WTC11 (cell line): ENCODE measurements around the gene NR1D1. TPM values are rescaled to one million over a fixed set of nuclear protein-coding genes. Genes with fewer than 3 reads are reported as not detected.

Source experiments
- ATAC-seq: fragments of 200-7000 bp; cut with Tn5 transposase; 2 replicates; pipeline ENCODE4 v1.10.0; 2021; ENCODE audit warnings: mild to moderate bottlenecking, moderate library complexity
- CTCF ChIA-PET: fragments of 300-600 bp; sonication (Branson Sonifier 250); formaldehyde crosslinking; loops from one replicate; lab custom pipeline; 2021; ENCODE audit warnings: antibody characterized with exemption; lab: Charles Lee
- POLR2A ChIA-PET: fragments of 350-600 bp; sonication (Branson Sonifier 250); formaldehyde crosslinking; loops from one replicate; lab custom pipeline; 2021; ENCODE audit warnings: antibody characterized with exemption; lab: Charles Lee
- DNase-seq: peaks from one replicate; pipeline ENCODE4 v3.0.0; 2021; ENCODE audit warnings: low spot score
- H3K27ac Mint-ChIP-seq: 2 replicates; pipeline ENCODE4 v1.8.0; 2021; ENCODE audit warnings: mixed read lengths
- H3K27me3 Mint-ChIP-seq: 2 replicates; pipeline ENCODE4 v1.8.0; 2021; ENCODE audit warnings: low read depth, mild to moderate bottlenecking, moderate library complexity, mixed read lengths
- H3K36me3 Mint-ChIP-seq: 2 replicates; pipeline ENCODE4 v1.8.0; 2021; ENCODE audit warnings: mixed read lengths
- H3K4me1 Mint-ChIP-seq: 2 replicates; pipeline ENCODE4 v1.8.0; 2022; ENCODE audit warnings: mixed read lengths
- H3K4me3 Mint-ChIP-seq: 2 replicates; pipeline ENCODE4 v1.8.0; 2021; ENCODE audit warnings: mild to moderate bottlenecking, moderate library complexity, mixed read lengths
- H3K9me3 Mint-ChIP-seq: 2 replicates; pipeline ENCODE4 v1.8.0; 2021; ENCODE audit warnings: mixed read lengths
- ESRRA ChIP-seq: sonication (generic); formaldehyde crosslinking; IDR thresholded peaks from 2 replicates; pipeline ENCODE4 v1.8.1; 2022; ENCODE audit warnings: mild to moderate bottlenecking, missing genetic modification reagents, borderline replicate concordance
- FOXP1 ChIP-seq: sonication (generic); formaldehyde crosslinking; IDR thresholded peaks from 2 replicates; pipeline ENCODE4 v1.8.0; 2022; ENCODE audit warnings: missing genetic modification reagents, mild to moderate bottlenecking, moderate library complexity, borderline replicate concordance
- HMGA2 ChIP-seq: fragments of 250-450 bp; sonication (Bioruptor Pico); IDR thresholded peaks from 2 replicates; pipeline ENCODE4 v1.4.0; 2021; ENCODE audit warnings: mild to moderate bottlenecking, moderate library complexity
- MYBL2 ChIP-seq: sonication (generic); formaldehyde crosslinking; IDR thresholded peaks from 2 replicates; pipeline ENCODE4 v1.8.1; 2023; ENCODE audit warnings: mild to moderate bottlenecking, moderate library complexity, missing genetic modification reagents
- STAT6 ChIP-seq: sonication (generic); formaldehyde crosslinking; conservative IDR thresholded peaks from 2 replicates; pipeline ENCODE4 v1.8.1; 2023; ENCODE audit warnings: mild to moderate bottlenecking, low read depth, missing genetic modification reagents, moderate library complexity
- TEAD4 ChIP-seq: sonication (generic); formaldehyde crosslinking; IDR thresholded peaks from 2 replicates; pipeline ENCODE4 v1.8.0; 2022; ENCODE audit warnings: mild to moderate bottlenecking, missing genetic modification reagents
- TP53 ChIP-seq: sonication (generic); formaldehyde crosslinking; IDR thresholded peaks from 2 replicates; pipeline ENCODE4 v1.8.1; 2023; ENCODE audit warnings: mild to moderate bottlenecking, missing genetic modification reagents
- ZMAT4 ChIP-seq: fragments of 250-450 bp; sonication (Bioruptor Pico); IDR thresholded peaks from 2 replicates; pipeline ENCODE4 v1.9.0; 2021; ENCODE audit warnings: mild to moderate bottlenecking
- ZNF512 ChIP-seq: sonication (generic); formaldehyde crosslinking; IDR thresholded peaks from 2 replicates; pipeline ENCODE4 v1.8.1; 2022; ENCODE audit warnings: missing genetic modification reagents, borderline replicate concordance
- ZNF671 ChIP-seq: fragments of 250-450 bp; sonication (Bioruptor Pico); IDR thresholded peaks from 2 replicates; pipeline ENCODE4 v1.8.0; 2021; ENCODE audit warnings: mild to moderate bottlenecking
- total RNA-seq: library from RNA; stranded (reverse); gene quantifications from 3 replicates; pipeline ENCODE4 v1.2.3, GENCODE V29; 2021
- TF ChIP-seq, protein P1 (sequence below): sonication (generic); formaldehyde crosslinking; IDR thresholded peaks from 2 replicates; pipeline ENCODE4 v1.8.1; 2023; ENCODE audit warnings: mild to moderate bottlenecking, missing genetic modification reagents
- TF ChIP-seq, protein P2 (sequence below): fragments of 200-600 bp; IDR thresholded peaks from 2 replicates; pipeline ENCODE4 v1.8.0; 2022; ENCODE audit warnings: antibody characterized with exemption
- TF ChIP-seq, protein P3 (sequence below): fragments of 250-450 bp; sonication (Bioruptor Pico); IDR thresholded peaks from 2 replicates; pipeline ENCODE4 v1.9.0; 2021; ENCODE audit warnings: mild to moderate bottlenecking, borderline replicate concordance

The NR1D1 gene
- total RNA-seq, 1 experiment from 2014 or later, result 5.6 TPM

GRCh38 chr17:40064971-40065768 is 35.2 kb downstream of the NR1D1 start:
- ATAC-seq (no peak), DNase-seq (no peak)
- Mint-ChIP-seq H3K27ac (no peak overlapping the region), H3K27me3 (peaks cover 29% of the 10 kb centered on the region), H3K9me3 (no peaks in the 10 kb centered on the region), H3K4me3 (peak overlapping the region; percentile 86), H3K4me1 (peaks cover 73% of the 10 kb centered on the region), H3K36me3 (no peaks in the 10 kb centered on the region)
- CTCF ChIA-PET, result interaction anchor here (0.6 to 11.2 kb wide), 15 partner anchors 8 to 485 kb away, joined by 3 to 252 read pairs (median 5); partner anchors contain the start of genes MED24 and WIPF2
- TF ChIP-seq, protein P1, sequence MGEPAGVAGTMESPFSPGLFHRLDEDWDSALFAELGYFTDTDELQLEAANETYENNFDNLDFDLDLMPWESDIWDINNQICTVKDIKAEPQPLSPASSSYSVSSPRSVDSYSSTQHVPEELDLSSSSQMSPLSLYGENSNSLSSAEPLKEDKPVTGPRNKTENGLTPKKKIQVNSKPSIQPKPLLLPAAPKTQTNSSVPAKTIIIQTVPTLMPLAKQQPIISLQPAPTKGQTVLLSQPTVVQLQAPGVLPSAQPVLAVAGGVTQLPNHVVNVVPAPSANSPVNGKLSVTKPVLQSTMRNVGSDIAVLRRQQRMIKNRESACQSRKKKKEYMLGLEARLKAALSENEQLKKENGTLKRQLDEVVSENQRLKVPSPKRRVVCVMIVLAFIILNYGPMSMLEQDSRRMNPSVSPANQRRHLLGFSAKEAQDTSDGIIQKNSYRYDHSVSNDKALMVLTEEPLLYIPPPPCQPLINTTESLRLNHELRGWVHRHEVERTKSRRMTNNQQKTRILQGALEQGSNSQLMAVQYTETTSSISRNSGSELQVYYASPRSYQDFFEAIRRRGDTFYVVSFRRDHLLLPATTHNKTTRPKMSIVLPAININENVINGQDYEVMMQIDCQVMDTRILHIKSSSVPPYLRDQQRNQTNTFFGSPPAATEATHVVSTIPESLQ (CRISPR knock-in tag), result no peak
- TF ChIP-seq TEAD4 (CRISPR knock-in tag) (no peak), HMGA2 (CRISPR knock-in tag) (no peak), MYBL2 (CRISPR knock-in tag) (no peak), ESRRA (CRISPR knock-in tag) (no peak), FOXP1 (no peak), ZNF671 (no peak), ZNF512 (CRISPR knock-in tag) (no peak), ZMAT4 (CRISPR knock-in tag) (no peak), TP53 (CRISPR knock-in tag) (no peak), STAT6 (CRISPR knock-in tag) (no peak)
- TF ChIP-seq, protein P2, sequence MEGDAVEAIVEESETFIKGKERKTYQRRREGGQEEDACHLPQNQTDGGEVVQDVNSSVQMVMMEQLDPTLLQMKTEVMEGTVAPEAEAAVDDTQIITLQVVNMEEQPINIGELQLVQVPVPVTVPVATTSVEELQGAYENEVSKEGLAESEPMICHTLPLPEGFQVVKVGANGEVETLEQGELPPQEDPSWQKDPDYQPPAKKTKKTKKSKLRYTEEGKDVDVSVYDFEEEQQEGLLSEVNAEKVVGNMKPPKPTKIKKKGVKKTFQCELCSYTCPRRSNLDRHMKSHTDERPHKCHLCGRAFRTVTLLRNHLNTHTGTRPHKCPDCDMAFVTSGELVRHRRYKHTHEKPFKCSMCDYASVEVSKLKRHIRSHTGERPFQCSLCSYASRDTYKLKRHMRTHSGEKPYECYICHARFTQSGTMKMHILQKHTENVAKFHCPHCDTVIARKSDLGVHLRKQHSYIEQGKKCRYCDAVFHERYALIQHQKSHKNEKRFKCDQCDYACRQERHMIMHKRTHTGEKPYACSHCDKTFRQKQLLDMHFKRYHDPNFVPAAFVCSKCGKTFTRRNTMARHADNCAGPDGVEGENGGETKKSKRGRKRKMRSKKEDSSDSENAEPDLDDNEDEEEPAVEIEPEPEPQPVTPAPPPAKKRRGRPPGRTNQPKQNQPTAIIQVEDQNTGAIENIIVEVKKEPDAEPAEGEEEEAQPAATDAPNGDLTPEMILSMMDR, result no peak
- TF ChIP-seq, protein P3, sequence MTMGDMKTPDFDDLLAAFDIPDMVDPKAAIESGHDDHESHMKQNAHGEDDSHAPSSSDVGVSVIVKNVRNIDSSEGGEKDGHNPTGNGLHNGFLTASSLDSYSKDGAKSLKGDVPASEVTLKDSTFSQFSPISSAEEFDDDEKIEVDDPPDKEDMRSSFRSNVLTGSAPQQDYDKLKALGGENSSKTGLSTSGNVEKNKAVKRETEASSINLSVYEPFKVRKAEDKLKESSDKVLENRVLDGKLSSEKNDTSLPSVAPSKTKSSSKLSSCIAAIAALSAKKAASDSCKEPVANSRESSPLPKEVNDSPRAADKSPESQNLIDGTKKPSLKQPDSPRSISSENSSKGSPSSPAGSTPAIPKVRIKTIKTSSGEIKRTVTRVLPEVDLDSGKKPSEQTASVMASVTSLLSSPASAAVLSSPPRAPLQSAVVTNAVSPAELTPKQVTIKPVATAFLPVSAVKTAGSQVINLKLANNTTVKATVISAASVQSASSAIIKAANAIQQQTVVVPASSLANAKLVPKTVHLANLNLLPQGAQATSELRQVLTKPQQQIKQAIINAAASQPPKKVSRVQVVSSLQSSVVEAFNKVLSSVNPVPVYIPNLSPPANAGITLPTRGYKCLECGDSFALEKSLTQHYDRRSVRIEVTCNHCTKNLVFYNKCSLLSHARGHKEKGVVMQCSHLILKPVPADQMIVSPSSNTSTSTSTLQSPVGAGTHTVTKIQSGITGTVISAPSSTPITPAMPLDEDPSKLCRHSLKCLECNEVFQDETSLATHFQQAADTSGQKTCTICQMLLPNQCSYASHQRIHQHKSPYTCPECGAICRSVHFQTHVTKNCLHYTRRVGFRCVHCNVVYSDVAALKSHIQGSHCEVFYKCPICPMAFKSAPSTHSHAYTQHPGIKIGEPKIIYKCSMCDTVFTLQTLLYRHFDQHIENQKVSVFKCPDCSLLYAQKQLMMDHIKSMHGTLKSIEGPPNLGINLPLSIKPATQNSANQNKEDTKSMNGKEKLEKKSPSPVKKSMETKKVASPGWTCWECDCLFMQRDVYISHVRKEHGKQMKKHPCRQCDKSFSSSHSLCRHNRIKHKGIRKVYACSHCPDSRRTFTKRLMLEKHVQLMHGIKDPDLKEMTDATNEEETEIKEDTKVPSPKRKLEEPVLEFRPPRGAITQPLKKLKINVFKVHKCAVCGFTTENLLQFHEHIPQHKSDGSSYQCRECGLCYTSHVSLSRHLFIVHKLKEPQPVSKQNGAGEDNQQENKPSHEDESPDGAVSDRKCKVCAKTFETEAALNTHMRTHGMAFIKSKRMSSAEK (CRISPR knock-in tag), result no peak
- POLR2A ChIA-PET, result interaction anchor here (0.5 to 1.0 kb wide), 5 partner anchors 10 to 51 kb away, joined by 3 to 5 read pairs (median 3); partner anchors contain the start of gene MED24
